Loucy (cell line): Measurements from ENCODE around the gene PHF5A.

Source experiments
- CTCF ChIP-seq: fragments of 200-600 bp; sonication (generic); conservative IDR thresholded peaks from 2 replicates; pipeline ENCODE4 v1.5.1; 2014; ENCODE audit warnings: mild to moderate bottlenecking, antibody characterized with exemption, low read length
- EZH2phosphoT487 ChIP-seq: fragments of 200-600 bp; IDR thresholded peaks from 2 replicates; pipeline ENCODE4 v1.6.1; 2018; ENCODE audit warnings: antibody characterized with exemption, mild to moderate bottlenecking, moderate library complexity, borderline replicate concordance

GRCh38 chr22:41446639-41447434, 21.7 kb downstream of the PHF5A start, which contains the start of gene TOB2:
- TF ChIP-seq CTCF (no peak), EZH2phosphoT487 (no peak)
